Endodermal cell (in vitro differentiated cells): ENCODE measurements around the gene SLC6A20. TPM values are rescaled to one million over a fixed set of nuclear protein-coding genes. Genes with fewer than 3 reads are reported as not detected.

ENCODE experiments used
- DNase-seq: peaks from one replicate; pipeline ENCODE4 v3.0.0-alpha.2; 2017
- H3K27ac ChIP-seq: 2 replicates; pipeline ENCODE4 v1.5.1; 2013; ENCODE audit warnings: mild to moderate bottlenecking, low read depth, low read length, moderate library complexity
- H3K27me3 ChIP-seq: 2 replicates; pipeline ENCODE4 v1.6.1; 2013; ENCODE audit warnings: mild to moderate bottlenecking, low read length, moderate library complexity; ENCODE audit not compliant: insufficient read depth, control insufficient read depth, poor library complexity, severe bottlenecking
- H3K36me3 ChIP-seq: 2 replicates; pipeline ENCODE4 v1.7.0; 2013; ENCODE audit warnings: mild to moderate bottlenecking, low read length, moderate library complexity; ENCODE audit not compliant: control insufficient read depth, insufficient read depth
- H3K4me1 ChIP-seq: one replicate; pipeline ENCODE4 v1.7.0; 2013; ENCODE audit warnings: low read length; ENCODE audit not compliant: control insufficient read depth, insufficient read depth
- H3K4me3 ChIP-seq: 2 replicates; pipeline ENCODE4 v1.5.1; 2013; ENCODE audit warnings: mild to moderate bottlenecking, low read length, moderate library complexity
- H3K9ac ChIP-seq: 2 replicates; pipeline ENCODE4 v1.6.1; 2013; ENCODE audit warnings: mild to moderate bottlenecking, low read length, moderate library complexity; ENCODE audit not compliant: poor library complexity, severe bottlenecking; ENCODE audit errors: extremely low read depth
- H3K9me3 ChIP-seq: 2 replicates; pipeline ENCODE4 v1.6.1; 2013; ENCODE audit warnings: mild to moderate bottlenecking, low read length, moderate library complexity; ENCODE audit not compliant: control insufficient read depth
- H3K27ac Mint-ChIP-seq: 2 replicates; pipeline ENCODE4 v1.8.0; 2020; ENCODE audit warnings: mixed read lengths
- H3K27me3 Mint-ChIP-seq: 2 replicates; pipeline ENCODE4 v1.8.0; 2021; ENCODE audit warnings: mild to moderate bottlenecking, mixed read lengths; ENCODE audit not compliant: insufficient read depth
- H3K36me3 Mint-ChIP-seq: 2 replicates; pipeline ENCODE4 v1.8.0; 2020; ENCODE audit warnings: low read depth, mixed read lengths
- H3K4me1 Mint-ChIP-seq: 2 replicates; pipeline ENCODE4 v1.8.0; 2020; ENCODE audit warnings: mixed read lengths
- H3K4me3 Mint-ChIP-seq: 2 replicates; pipeline ENCODE4 v1.8.0; 2020; ENCODE audit warnings: mild to moderate bottlenecking, moderate library complexity, mixed read lengths
- H3K9me3 Mint-ChIP-seq: 2 replicates; pipeline ENCODE4 v1.8.0; 2020; ENCODE audit warnings: mild to moderate bottlenecking, mixed read lengths
- WGBS, 2 experiments: methylation state at CpG; one replicate each; pipeline versions ENCODE4 v1.1.5 to v1.1.7; 2013; ENCODE audit warnings: missing lambda C conversion rate in 2 of 2, mixed read lengths in 1 of 2; ENCODE audit not compliant: insufficient coverage in 1 of 2, insufficient read length in 1 of 2; 5-methylcytosine and 5-hydroxymethylcytosine counted together
- total RNA-seq, 2 donors: library from RNA; stranded (reverse); fragmentation: NEBNext Ultra II Directional in 1 of 2; extraction: Animal tissue kit (Norgen Biotek cat#: 25700) in 1 of 2; gene quantifications; 2 replicates in 1 of 2; 3 replicates in 1 of 2; pipeline ENCODE4 v1.2.1, GENCODE V29; 2021
- TF ChIP-seq, protein P1 (sequence below): fragments of 200-600 bp; sonication (generic); conservative IDR thresholded peaks from 2 replicates; pipeline ENCODE4 v1.5.0; 2021; ENCODE audit warnings: antibody characterized with exemption, mild to moderate bottlenecking

SLC6A20 gene
- total RNA-seq, 2 donors from 2014 or later: 0.29 to 1.5 TPM

DNA sequence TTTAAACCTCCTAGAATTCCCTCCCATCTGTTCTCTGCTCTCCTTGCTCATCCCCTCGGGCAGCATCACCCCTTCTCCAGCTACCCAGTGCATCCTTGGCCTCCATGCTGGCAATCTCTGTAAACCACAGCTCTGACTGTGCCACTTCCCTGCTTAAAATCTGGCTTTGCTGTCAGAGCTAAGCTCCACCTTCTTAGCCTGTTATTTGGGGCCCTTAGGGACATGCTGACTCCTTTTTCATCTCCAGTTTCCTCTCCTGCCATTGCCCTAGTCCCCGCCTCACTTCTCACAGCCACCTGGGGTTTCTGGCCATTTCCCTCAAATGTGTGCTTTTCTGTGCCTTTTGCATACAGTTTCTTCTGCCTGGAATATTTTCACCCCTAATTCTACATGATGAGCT, 5.7 kb downstream of the SLC6A20 start:
- Histone ChIP-seq H3K4me1 (no peaks in the 10 kb centered on the region), H3K36me3 (no peaks in the 10 kb centered on the region), H3K27me3 (peaks cover 20% of the 10 kb centered on the region), H3K9me3 (peaks cover 11% of the 10 kb centered on the region), H3K27ac (no peak overlapping the region), H3K4me3 (no peak overlapping the region), H3K9ac (no peak overlapping the region)
- Mint-ChIP-seq H3K27ac (no peak overlapping the region), H3K9me3 (peaks cover 17% of the 10 kb centered on the region), H3K36me3 (no peaks in the 10 kb centered on the region), H3K27me3 (peaks cover 40% of the 10 kb centered on the region), H3K4me1 (no peaks in the 10 kb centered on the region), H3K4me3 (no peak overlapping the region)
- TF ChIP-seq, protein P1, sequence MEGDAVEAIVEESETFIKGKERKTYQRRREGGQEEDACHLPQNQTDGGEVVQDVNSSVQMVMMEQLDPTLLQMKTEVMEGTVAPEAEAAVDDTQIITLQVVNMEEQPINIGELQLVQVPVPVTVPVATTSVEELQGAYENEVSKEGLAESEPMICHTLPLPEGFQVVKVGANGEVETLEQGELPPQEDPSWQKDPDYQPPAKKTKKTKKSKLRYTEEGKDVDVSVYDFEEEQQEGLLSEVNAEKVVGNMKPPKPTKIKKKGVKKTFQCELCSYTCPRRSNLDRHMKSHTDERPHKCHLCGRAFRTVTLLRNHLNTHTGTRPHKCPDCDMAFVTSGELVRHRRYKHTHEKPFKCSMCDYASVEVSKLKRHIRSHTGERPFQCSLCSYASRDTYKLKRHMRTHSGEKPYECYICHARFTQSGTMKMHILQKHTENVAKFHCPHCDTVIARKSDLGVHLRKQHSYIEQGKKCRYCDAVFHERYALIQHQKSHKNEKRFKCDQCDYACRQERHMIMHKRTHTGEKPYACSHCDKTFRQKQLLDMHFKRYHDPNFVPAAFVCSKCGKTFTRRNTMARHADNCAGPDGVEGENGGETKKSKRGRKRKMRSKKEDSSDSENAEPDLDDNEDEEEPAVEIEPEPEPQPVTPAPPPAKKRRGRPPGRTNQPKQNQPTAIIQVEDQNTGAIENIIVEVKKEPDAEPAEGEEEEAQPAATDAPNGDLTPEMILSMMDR: no peak
- DNase-seq: peak; percentile 34
- WGBS, 2 experiments: 73 to 83% methylated on average over 2 of the region's 2 CpGs

DNA sequence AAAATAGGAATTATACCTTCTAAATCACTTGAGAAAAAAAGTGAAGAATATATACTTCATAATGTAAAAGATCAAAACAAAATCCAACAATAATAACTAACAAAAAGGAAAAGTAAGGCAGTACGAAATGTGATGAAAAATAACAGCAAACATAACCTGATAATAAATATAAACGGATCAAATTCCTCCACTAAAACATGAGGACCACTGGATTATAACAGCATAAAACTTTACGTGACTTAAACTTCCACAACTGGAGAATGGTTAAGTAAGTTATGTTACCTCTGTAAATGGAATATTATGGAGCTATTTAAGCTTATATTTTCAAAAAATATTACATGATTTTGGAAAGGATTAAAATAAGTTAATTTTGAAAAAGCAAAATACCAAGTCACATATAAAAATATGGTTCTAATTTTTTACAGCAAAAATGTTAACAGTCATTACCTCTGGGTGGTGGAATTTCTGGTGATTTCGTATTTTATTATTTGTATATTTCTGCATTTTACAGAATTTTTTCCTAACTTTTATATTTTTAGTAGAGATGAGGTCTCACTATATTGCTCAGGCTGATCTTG, 7.0 kb downstream of the SLC6A20 start:
- no peaks in the 10 kb centered on the region for H3K4me1 ChIP-seq
- H3K9me3 ChIP-seq: peaks cover 17% of the 10 kb centered on the region
- no peak for DNase-seq
- no peak overlapping the region for H3K27ac ChIP-seq
- Mint-ChIP-seq H3K9me3 (peaks cover 21% of the 10 kb centered on the region), H3K27me3 (peaks cover 29% of the 10 kb centered on the region), H3K27ac (no peak overlapping the region), H3K36me3 (peaks cover 5% of the 10 kb centered on the region), H3K4me3 (no peak overlapping the region), H3K4me1 (no peaks in the 10 kb centered on the region)
- H3K36me3 ChIP-seq: no peaks in the 10 kb centered on the region
- H3K27me3 ChIP-seq: peaks cover 7% of the 10 kb centered on the region
- TF ChIP-seq, protein P1: no peak
- H3K9ac ChIP-seq: no peak overlapping the region
- WGBS, 2 experiments: 80 to 85% methylated on average over 1 to 3 of the region's 4 CpGs
- no peak overlapping the region for H3K4me3 ChIP-seq

DNA sequence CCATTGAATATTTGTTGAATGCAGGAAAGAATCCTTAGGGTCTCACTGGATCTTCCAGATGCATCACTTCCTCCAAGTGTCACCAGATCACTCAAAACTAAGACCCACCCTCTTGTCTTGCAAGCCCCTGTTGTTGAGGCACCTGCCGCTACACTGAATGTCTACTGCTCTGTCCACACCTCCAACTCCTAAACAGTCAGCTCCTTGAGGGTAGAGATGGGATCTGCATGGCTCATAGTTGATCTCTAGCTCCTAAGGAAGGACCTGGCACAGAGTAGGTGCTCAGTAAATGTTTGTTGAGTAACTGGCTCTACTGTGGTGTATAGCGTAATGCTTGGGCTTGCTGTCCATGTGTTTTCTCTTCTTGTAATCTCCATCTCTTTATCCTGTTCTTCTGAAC, 8.8 kb downstream of the SLC6A20 start:
- Mint-ChIP-seq H3K36me3 (peaks cover 5% of the 10 kb centered on the region), H3K9me3 (peaks cover 22% of the 10 kb centered on the region), H3K4me1 (no peaks in the 10 kb centered on the region), H3K27ac (no peak overlapping the region), H3K4me3 (no peak overlapping the region), H3K27me3 (peaks cover 18% of the 10 kb centered on the region)
- Histone ChIP-seq H3K9ac (no peak overlapping the region), H3K4me1 (no peaks in the 10 kb centered on the region), H3K36me3 (no peaks in the 10 kb centered on the region), H3K27me3 (no peaks in the 10 kb centered on the region), H3K9me3 (peaks cover 17% of the 10 kb centered on the region), H3K27ac (no peak overlapping the region), H3K4me3 (no peak overlapping the region)
- DNase-seq: peak; percentile 16
- WGBS, 2 experiments: 98% methylated on average over 2 of the region's 2 CpGs; no CpG with 5 or more reads in 1 of the 2 experiments
- TF ChIP-seq, protein P1: no peak
